OCI-LY3 (cell line): ENCODE measurements around the gene BCL2L12.

ENCODE experiments used
- H2AFZ ChIP-seq: fragments of 200-600, 300-600 bp; shearing (Covaris generic); 2 replicates; pipeline ENCODE4 v1.6.0; 2014; ENCODE audit warnings: antibody characterized with exemption, low read depth, low read length
- H3K27ac ChIP-seq: fragments of 200-600, 300-600 bp; sonication (generic); 2 replicates; pipeline ENCODE4 v1.5.1; 2014; ENCODE audit warnings: mild to moderate bottlenecking, low read length, moderate library complexity, mixed read lengths
- H3K27me3 ChIP-seq: fragments of 200-600, 300-600 bp; sonication (generic); 2 replicates; pipeline ENCODE4 v1.6.1; 2014; ENCODE audit warnings: low read depth, low read length, mixed read lengths
- H3K36me3 ChIP-seq: fragments of 200-600, 300-600 bp; sonication (generic); replicated peaks from 2 replicates; pipeline ENCODE3; 2014; ENCODE audit warnings: low read depth, low read length, mixed read lengths
- H3K4me1 ChIP-seq: fragments of 300-600, 200-600 bp; sonication (generic); 2 replicates; pipeline ENCODE4 v1.6.1; 2014; ENCODE audit warnings: low read length, mixed read lengths
- H3K4me2 ChIP-seq: fragments of 200-600, 300-600 bp; sonication (generic); 2 replicates; pipeline ENCODE4 v1.6.1; 2014; ENCODE audit warnings: low read length, mixed read lengths
- H3K4me3 ChIP-seq: fragments of 300-600, 200-600 bp; sonication (generic); 2 replicates; pipeline ENCODE4 v1.5.1; 2014; ENCODE audit warnings: antibody characterized with exemption, mild to moderate bottlenecking, low read length, moderate library complexity
- H3K79me2 ChIP-seq: fragments of 300-600, 200-600 bp; shearing (Covaris generic); 2 replicates; pipeline ENCODE4 v1.6.1; 2014; ENCODE audit warnings: mild to moderate bottlenecking, low read length, mixed read lengths
- H3K9ac ChIP-seq: fragments of 300-600, 200-600 bp; shearing (Covaris generic); 2 replicates; pipeline ENCODE4 v1.6.0; 2014; ENCODE audit warnings: mild to moderate bottlenecking, low read length, moderate library complexity
- H3K9me3 ChIP-seq: fragments of 200-600, 300-600 bp; shearing (Covaris generic); 2 replicates; pipeline ENCODE4 v1.6.1; 2014; ENCODE audit warnings: low read length, mixed read lengths; ENCODE audit not compliant: insufficient read depth
- H4K20me1 ChIP-seq: fragments of 200-600, 300-600 bp; sonication (generic); 2 replicates; pipeline ENCODE4 v1.6.1; 2016; ENCODE audit warnings: low read length, mixed read lengths; ENCODE audit not compliant: insufficient read depth
- CTCF ChIP-seq: fragments of 200-600, 300-600 bp; sonication (generic); IDR thresholded peaks from 2 replicates; pipeline ENCODE4 v1.5.1; 2014; ENCODE audit warnings: antibody characterized with exemption, low read length, low read depth
- EZH2phosphoT487 ChIP-seq: fragments of 200-600 bp; shearing (Covaris generic); IDR thresholded peaks from 2 replicates; pipeline ENCODE4 v1.6.1; 2018; ENCODE audit warnings: antibody characterized with exemption, mixed run types, low read depth

Gene BCL2L12

GRCh38 chr19:49680421-49681351, 15.0 kb downstream of the BCL2L12 start:
- H3K36me3 ChIP-seq, result peaks cover 49% of the 10 kb centered on the region
- H3K79me2 ChIP-seq, result peaks cover 83% of the 10 kb centered on the region
- no peaks in the 10 kb centered on the region for H3K9me3 ChIP-seq
- H3K4me1 ChIP-seq, result peaks cover 40% of the 10 kb centered on the region
- no peak overlapping the region for H2AFZ ChIP-seq
- no peaks in the 10 kb centered on the region for H3K27me3 ChIP-seq
- peak overlapping the region; percentile 93 for H3K27ac ChIP-seq
- H3K4me2 ChIP-seq, result peak overlapping the region; percentile 98
- peak overlapping the region; percentile 97 for H3K9ac ChIP-seq
- H4K20me1 ChIP-seq, result peaks cover 65% of the 10 kb centered on the region
- peak overlapping the region; percentile 88 for H3K4me3 ChIP-seq
- TF ChIP-seq EZH2phosphoT487 (no peak), CTCF (peak; percentile 97)

- H4K20me1 ChIP-seq, result peaks cover 74% of the 10 kb centered on the region
- H3K9me3 ChIP-seq, result no peaks in the 10 kb centered on the region
- H3K4me2 ChIP-seq, result peak overlapping the region; percentile 58
- H3K4me3 ChIP-seq, result peak overlapping the region; percentile 36
- peak overlapping the region; percentile 30; the same call in 1 of the 2 replicates for H3K9ac ChIP-seq
- TF ChIP-seq CTCF, result no peak
- no peak for TF ChIP-seq EZH2phosphoT487
- no peak overlapping the region for H2AFZ ChIP-seq
- H3K4me1 ChIP-seq, result peaks cover 40% of the 10 kb centered on the region
- peaks cover 58% of the 10 kb centered on the region for H3K36me3 ChIP-seq
- peaks cover 87% of the 10 kb centered on the region for H3K79me2 ChIP-seq
- no peaks in the 10 kb centered on the region for H3K27me3 ChIP-seq
- H3K27ac ChIP-seq, result peak overlapping the region; percentile 79
Observed at GRCh38 chr19:49681830-49682229, 16.1 kb downstream of the BCL2L12 start.

GRCh38 chr19:49682274-49682673, 16.5 kb downstream of the BCL2L12 start:
- H3K4me3 ChIP-seq, result peak overlapping the region; percentile 36
- H3K36me3 ChIP-seq, result peaks cover 63% of the 10 kb centered on the region
- peaks cover 84% of the 10 kb centered on the region for H3K79me2 ChIP-seq
- no peaks in the 10 kb centered on the region for H3K9me3 ChIP-seq
- peak overlapping the region; percentile 30; the same call in 1 of the 2 replicates for H3K9ac ChIP-seq
- peaks cover 78% of the 10 kb centered on the region for H4K20me1 ChIP-seq
- TF ChIP-seq EZH2phosphoT487 (no peak), CTCF (no peak)
- peaks cover 44% of the 10 kb centered on the region for H3K4me1 ChIP-seq
- no peaks in the 10 kb centered on the region for H3K27me3 ChIP-seq
- no peak overlapping the region for H2AFZ ChIP-seq
- H3K4me2 ChIP-seq, result peak overlapping the region; percentile 58
- peak overlapping the region; percentile 79 for H3K27ac ChIP-seq

GRCh38 chr19:49683814-49684250, 18.1 kb downstream of the BCL2L12 start:
- Histone ChIP-seq H3K79me2 (peaks cover 69% of the 10 kb centered on the region), H3K4me2 (no peak overlapping the region), H3K36me3 (peaks cover 78% of the 10 kb centered on the region), H3K4me3 (no peak overlapping the region), H3K27ac (no peak overlapping the region), H3K27me3 (no peaks in the 10 kb centered on the region), H3K9ac (no peak overlapping the region), H4K20me1 (peaks cover 89% of the 10 kb centered on the region), H3K4me1 (peaks cover 56% of the 10 kb centered on the region), H3K9me3 (no peaks in the 10 kb centered on the region), H2AFZ (no peak overlapping the region)
- TF ChIP-seq EZH2phosphoT487, result no peak
